ENCODE measurements around the gene RPTOR. TPM values are rescaled to one million over a fixed set of nuclear protein-coding genes. Genes with fewer than 3 reads are reported as not detected.

The RPTOR gene
- total RNA-seq, 4 donors from 2014 or later: 18.7 to 35.4 (median 21.0) TPM

GRCh38 chr17:80923211-80924110, 378.8 kb downstream of the RPTOR start:
- TF ChIP-seq CTCF (IDR thresholded peaks at IDR 0.05; ENCODE audit: low read depth): no peak

GRCh38 chr17:80924111-80924806, 379.6 kb downstream of the RPTOR start:
- TF ChIP-seq CTCF (IDR thresholded peaks at IDR 0.05; ENCODE audit: low read depth): no peak

- TF ChIP-seq CTCF (IDR thresholded peaks at IDR 0.05; ENCODE audit: low read depth): no peak
Observed at GRCh38 chr17:80924807-80925610, 380.4 kb downstream of the RPTOR start.

GRCh38 chr17:80925688-80926335, 381.2 kb downstream of the RPTOR start:
- no peak for TF ChIP-seq CTCF (IDR thresholded peaks at IDR 0.05; ENCODE audit: low read depth)

- no peak for TF ChIP-seq CTCF (IDR thresholded peaks at IDR 0.05; ENCODE audit: low read depth)
Observed at GRCh38 chr17:80926591-80927250, 382.1 kb downstream of the RPTOR start.

GRCh38 chr17:80927791-80928216, 383.2 kb downstream of the RPTOR start:
- TF ChIP-seq CTCF (IDR thresholded peaks at IDR 0.05; ENCODE audit: low read depth): no peak
